HG03159 (cell line): Measurements from ENCODE around the gene PHLPP1.

Experiments
- ATAC-seq: cut with Tn5 transposase; IDR thresholded peaks from one replicate; pipeline ENCODE4 v1.9.1; 2021; ENCODE audit warnings: mild to moderate bottlenecking, moderate library complexity; ENCODE audit not compliant: unreplicated experiment

The PHLPP1 gene

DNA sequence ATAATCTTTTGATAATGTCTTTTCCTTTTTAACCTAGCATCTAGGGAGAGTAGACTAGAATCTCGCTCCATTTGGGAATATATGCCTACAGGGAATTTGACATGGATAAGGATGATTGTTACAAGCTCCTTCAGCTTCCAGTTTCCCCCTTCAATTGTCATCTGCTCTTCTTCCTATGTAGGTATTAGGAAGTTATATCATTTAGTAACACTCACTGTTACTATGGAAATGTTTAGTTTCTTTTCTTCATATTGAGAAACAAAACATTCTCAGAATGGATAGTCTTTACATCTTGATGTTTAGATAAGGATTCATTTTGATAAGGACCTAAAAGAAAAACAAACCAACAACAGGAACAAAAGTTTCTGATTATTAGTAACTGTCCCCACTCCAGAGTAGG lies 127.6 kb downstream of the PHLPP1 start:
- ATAC-seq: no peak

- ATAC-seq: peak; percentile 67
Observed at GRCh38 chr18:62844850-62845643, 129.7 kb downstream of the PHLPP1 start.

- ATAC-seq: no peak
Observed at GRCh38 chr18:62846313-62846712, 131.0 kb downstream of the PHLPP1 start.

GRCh38 chr18:62847081-62847480 lies 131.7 kb downstream of the PHLPP1 start:
- no peak for ATAC-seq

DNA sequence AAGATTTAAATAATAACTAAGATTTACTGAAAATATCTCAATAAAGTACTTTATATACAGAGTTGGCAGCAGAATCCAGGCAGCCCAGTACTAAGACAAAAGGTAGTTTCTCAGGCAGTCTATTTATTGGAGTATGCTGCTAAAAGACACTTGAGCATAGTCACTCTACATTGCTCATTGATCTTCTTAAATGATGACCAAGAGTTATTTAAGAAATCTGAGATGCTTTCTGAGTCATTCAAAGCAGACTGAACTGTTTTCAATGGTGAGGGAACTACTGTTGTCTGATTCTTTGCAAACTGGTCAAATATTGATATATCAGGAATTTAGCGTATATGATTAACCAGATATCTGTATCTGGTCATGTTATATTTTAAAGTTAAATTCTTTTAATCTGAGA lies 133.6 kb downstream of the PHLPP1 start:
- ATAC-seq: no peak

DNA sequence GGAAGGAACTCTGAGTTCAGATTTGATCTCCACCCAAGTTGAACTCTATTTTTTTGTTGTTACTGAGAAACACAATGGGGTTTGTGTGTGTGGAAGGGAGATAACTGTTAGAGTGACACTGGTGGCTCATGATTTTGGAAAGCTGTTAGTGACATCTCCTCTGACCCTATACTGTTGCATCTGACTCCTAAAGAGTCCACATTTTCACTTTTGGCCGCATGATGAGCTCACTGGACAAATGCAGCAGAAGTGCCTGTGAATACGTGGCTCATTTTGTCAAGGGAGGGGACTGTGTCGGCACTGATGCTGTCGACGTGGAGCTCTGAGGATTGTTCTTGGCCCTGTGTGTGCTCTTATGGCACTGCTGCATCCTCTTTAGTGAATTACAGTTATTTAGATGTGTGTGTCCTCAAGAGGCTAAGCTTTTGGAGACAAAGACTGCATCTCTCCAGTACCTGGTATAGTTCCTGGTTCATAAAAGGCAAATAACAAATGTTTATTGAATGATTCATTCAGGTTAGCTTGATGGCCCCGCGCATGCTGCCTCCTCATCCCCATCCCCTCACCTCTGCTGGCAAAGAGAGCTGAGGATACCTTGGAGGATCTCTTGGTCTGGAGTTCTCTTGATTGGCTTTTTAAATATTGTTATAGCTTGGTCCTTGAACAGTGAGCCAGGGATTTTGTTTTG lies 135.4 kb downstream of the PHLPP1 start:
- ATAC-seq: no peak

GRCh38 chr18:62852851-62853250 lies 137.5 kb downstream of the PHLPP1 start:
- no peak for ATAC-seq

GRCh38 chr18:62856294-62856693 lies 141.0 kb downstream of the PHLPP1 start:
- ATAC-seq: no peak

GRCh38 chr18:62857263-62857976 lies 142.1 kb downstream of the PHLPP1 start:
- no peak for ATAC-seq

DNA sequence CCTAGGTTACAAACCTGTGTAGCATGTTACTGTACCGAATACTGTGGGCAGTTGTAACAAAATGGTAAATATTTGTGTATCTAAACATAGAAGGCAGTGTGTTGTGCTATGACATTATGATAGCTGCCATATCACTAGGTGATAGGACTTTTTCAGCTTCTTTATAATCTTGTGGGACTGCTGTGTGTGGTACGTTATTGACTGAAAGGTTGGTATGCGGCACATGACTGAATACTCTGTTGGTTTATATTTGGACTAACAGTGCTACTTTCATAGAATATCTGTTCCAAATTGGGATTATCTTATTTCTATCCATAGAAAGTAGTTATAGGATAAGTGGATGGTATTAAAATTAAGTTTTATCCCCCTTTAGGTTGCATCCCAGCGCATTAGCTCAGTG lies 144.7 kb downstream of the PHLPP1 start:
- ATAC-seq: no peak

DNA sequence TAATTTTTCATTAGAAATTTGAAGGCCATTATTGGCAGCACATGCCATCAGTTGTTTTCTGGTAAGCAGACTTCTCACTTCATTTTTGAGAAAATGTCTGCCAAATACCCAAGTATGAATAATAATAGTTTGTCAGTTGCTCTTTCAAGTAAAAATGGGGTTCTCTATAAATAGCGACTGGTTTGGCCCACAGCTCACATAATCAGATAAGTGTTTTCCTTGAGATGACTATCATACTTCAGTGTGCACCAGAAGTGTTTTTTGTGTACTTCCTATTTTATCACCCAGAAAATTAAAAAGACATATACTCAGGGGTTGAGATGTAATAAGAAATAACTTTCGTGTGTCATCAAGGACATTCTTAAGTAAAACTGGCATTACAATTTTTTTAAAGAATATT lies 147.1 kb downstream of the PHLPP1 start:
- no peak for ATAC-seq

GRCh38 chr18:62863579-62864001 lies 148.2 kb downstream of the PHLPP1 start:
- ATAC-seq: no peak

DNA sequence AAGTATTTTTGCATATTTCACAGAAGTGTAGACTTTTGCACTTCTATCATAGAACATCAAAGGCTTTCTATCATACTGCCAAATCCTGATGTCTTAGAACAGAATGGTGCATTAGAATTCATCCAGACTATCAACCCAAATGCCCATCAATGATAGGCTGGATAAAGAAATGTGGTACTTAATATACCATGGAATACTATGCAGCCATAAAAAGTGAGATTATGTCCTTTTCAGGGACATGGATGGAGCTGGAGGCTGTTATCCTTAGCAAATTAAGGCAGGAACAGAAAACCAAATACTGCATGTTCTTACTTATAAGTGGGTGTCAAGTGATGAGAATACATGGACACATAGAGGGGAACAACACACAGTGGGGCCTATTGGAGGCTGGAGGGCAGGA lies 150.2 kb downstream of the PHLPP1 start:
- no peak for ATAC-seq

GRCh38 chr18:62867534-62867933 lies 152.2 kb downstream of the PHLPP1 start:
- no peak for ATAC-seq

DNA sequence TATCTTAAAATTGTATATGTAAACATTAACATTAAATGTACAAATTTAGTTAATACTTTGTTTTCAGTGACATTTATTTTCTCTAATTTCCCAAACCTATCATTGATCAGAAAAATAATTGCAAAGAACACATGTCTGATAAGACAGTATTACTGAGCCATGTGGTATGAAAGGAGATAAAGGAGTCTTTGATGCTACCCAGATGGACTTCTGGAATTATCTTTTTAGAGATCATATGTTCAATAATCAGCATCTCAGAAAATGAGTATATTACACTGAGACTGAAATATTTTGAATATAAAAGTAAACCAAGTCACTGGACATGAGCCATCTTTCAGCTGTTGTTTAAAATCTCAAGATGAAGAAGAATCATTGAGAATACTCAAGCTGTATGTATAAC lies 153.3 kb downstream of the PHLPP1 start:
- no peak for ATAC-seq

GRCh38 chr18:62870643-62871042 lies 155.3 kb downstream of the PHLPP1 start:
- no peak for ATAC-seq

DNA sequence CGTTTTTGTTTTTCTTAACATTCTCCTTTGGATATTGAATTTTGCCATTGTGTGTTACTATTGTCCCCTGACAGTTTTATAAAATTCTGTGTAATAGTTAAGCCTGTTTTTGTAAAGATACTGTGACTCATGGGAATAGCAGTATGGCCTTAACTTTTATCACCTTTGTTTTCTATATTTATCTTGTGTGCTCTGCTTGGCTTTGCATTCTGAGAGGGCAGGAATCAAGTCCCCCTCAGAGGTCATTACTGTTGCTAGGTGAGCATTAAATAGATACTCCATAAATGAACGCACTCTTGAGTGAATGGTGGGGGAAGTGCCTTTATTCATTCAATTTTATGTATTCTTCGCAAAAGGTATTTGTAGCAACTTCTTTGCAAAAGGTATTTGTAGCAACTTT lies 160.0 kb downstream of the PHLPP1 start:
- ATAC-seq: no peak

- ATAC-seq: no peak
Observed at GRCh38 chr18:62876111-62876510, 160.8 kb downstream of the PHLPP1 start.

DNA sequence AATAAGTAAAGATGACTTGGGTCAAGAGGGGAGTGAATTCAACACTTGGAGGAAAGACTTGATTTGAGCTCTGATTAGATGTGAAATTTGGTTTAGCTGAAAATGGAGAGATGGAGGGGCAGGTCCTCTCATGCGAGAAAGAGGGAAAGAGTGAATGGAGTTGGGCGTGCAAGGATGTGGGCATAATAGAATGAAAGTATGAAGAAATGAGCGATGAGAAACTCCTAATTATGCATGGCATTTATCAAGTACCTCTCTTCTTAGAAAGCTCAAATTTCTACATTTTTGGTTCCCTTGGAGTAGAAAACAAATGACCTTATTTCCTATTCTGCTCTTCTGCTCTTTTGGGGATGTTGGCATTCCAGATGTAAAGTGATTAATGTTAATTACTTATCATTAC lies 161.5 kb downstream of the PHLPP1 start:
- ATAC-seq: no peak

DNA sequence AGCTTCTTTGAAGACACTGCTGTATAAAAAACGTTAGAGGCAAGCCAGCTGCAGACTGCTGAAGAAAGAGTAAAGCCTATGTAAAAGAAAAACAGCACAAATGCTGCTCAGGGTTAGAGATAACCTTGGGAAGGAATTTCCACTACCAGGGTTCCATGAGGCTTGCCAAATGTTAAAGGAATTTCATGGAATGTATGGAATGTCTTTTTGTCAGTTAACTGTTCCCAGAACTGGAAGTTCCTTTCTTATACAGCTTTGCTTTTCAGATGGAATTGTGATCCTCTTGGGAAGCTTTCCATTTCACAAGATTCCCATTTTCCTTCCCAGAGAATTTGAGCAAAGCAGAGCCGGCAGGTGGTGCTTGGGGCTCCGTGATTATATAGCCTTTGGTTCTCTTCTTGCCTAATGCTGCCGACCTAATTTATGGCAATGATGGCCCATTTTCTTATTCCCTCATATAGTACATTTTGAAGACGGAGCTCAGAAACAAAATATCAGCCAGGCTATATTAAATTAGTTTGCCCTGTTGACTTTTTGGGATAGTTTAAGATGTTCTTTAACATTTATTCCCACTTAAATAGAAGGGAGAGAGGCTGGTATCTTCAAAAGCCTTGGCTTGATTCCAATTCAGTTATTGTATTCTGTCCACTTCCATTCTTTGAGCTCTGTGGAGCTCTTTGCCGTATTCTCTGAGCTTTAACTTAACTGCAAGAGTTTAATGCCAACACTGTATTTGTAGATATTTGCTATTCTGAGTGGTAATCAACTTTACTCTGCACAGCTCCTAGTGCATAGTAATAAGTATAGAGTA lies 162.3 kb downstream of the PHLPP1 start:
- ATAC-seq: no peak

DNA sequence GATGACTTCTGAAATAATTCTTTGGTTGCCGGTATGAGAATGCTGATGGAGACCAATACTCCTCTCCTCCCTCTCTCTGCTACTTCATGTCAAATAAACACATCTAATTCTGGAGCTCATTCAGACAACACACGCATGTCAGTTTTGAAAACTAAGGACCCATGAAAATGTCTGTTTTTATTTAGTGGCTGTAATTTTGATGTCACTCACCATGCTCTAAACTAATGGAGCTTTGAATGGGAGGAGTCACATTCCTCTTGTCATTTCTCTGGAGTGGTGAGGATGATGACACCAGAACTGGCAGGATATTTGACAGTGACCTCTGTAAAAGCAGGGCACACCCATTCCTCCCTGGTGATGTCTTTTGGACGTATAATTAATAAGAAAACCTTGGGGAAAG lies 163.0 kb downstream of the PHLPP1 start:
- no peak for ATAC-seq
